ENCODE results near the gene IFT88. TPM values are rescaled to one million over a fixed set of nuclear protein-coding genes. Genes with fewer than 3 reads are reported as not detected.

The IFT88 gene
- total and polyA plus RNA-seq, 2 of the 8 experiments (the other 6 are each of a cell fraction or from before 2014, with no cell fraction given), result 1.7 to 5.8 TPM

GRCh38 chr13:20585371-20585770, 18.4 kb downstream of the IFT88 start:
- Histone ChIP-seq H3K27me3 (replicated peaks in 1 of 4; ENCODE audit: control insufficient read depth in 3 of 4, extremely low read depth in 1 of 4, insufficient read depth in 3 of 4, low read length in 3 of 4) (peaks cover 0 to 1% (median 0%) of the 10 kb centered on the region in 4 experiments; a peak in 1 of 7 replicates), H3K23me2 (ENCODE audit: low read depth, low read length) (no peaks in the 10 kb centered on the region; the same call in 1 of the 2 replicates), H4K8ac (ENCODE audit: extremely low read depth, insufficient read depth, low read length) (no peak overlapping the region), H2AFZ (ENCODE audit: low read length) (no peak overlapping the region), H3K14ac (ENCODE audit: insufficient read length) (no peak overlapping the region), H2BK5ac (ENCODE audit: low read depth, low read length) (no peak overlapping the region), H2BK15ac (ENCODE audit: low read length) (no peak overlapping the region), H2BK120ac (replicated peaks; ENCODE audit: low read depth, low read length) (no peak overlapping the region), H3K23ac (ENCODE audit: insufficient read length) (no peak overlapping the region), H4K91ac (replicated peaks; ENCODE audit: insufficient read length, low read length) (no peak overlapping the region), H3K79me2 (ENCODE audit: control insufficient read depth in 1 of 2, insufficient read depth in 2 of 2, low read length in 2 of 2) (no peaks in the 10 kb centered on the region), H3K18ac (ENCODE audit: extremely low read depth, low read length) (no peak overlapping the region), H3K4ac (replicated peaks; ENCODE audit: insufficient read length, low read depth, low read length) (no peak overlapping the region), H3K56ac (replicated peaks; ENCODE audit: insufficient read length, low read depth, low read length) (no peak overlapping the region), H2AK5ac (ENCODE audit: low read depth, low read length) (no peak overlapping the region), H3K9ac (replicated peaks in 1 of 4; ENCODE audit: extremely low read depth in 1 of 4, low read depth in 3 of 4, low read length in 3 of 4) (no peak overlapping the region), H3K4me2 (ENCODE audit: insufficient read depth in 1 of 2, low read depth in 2 of 2, low read length in 2 of 2) (no peak overlapping the region), H3K36me3 (ENCODE audit: control insufficient read depth in 2 of 4, insufficient read depth in 4 of 4, low read length in 3 of 4) (peaks cover 0 to 8% (median 2%) of the 10 kb centered on the region in 4 experiments; a peak in 2 of 8 replicates), H3K79me1 (ENCODE audit: low read depth, low read length) (no peaks in the 10 kb centered on the region), H3K4me3 (ENCODE audit: extremely low read depth in 1 of 4, insufficient read depth in 2 of 4, low read depth in 3 of 4, low read length in 4 of 4) (no peak overlapping the region), H3K9me3 (ENCODE audit: insufficient read depth in 2 of 2, low read depth in 1 of 2, low read length in 1 of 2) (no peaks in the 10 kb centered on the region; a peak in 1 of 4 replicates), H3K4me1 (replicated peaks in 1 of 4; ENCODE audit: control insufficient read depth in 3 of 4, insufficient read depth in 4 of 4, low read length in 3 of 4) (no peaks in the 10 kb centered on the region), H3K27ac (ENCODE audit: low read depth, low read length) (no peak overlapping the region), H2BK12ac (ENCODE audit: low read depth, low read length) (no peak overlapping the region), H4K20me1 (replicated peaks in 1 of 2; ENCODE audit: control insufficient read depth in 1 of 2, insufficient read depth in 2 of 2, low read length in 2 of 2) (no peaks in the 10 kb centered on the region), H4K5ac (ENCODE audit: insufficient read length, low read depth, low read length) (no peak overlapping the region), H2BK20ac (ENCODE audit: low read length) (no peak overlapping the region)
- FAIRE-seq (no peak), DNase-seq (ENCODE audit: low read depth in 1 of 2, low spot score in 2 of 2) (no peak)
- no peak for TF ChIP-seq TCF12 (IDR thresholded peaks at IDR 0.05; ENCODE audit: low read depth, low read length)
- TF ChIP-seq YY1 (IDR thresholded peaks at IDR 0.05; ENCODE audit: low read depth, low read length), result no peak
- no peak for TF ChIP-seq FOSL1 (IDR thresholded peaks at IDR 0.05; ENCODE audit: insufficient read depth, low read depth, low read length)
- no peak for TF ChIP-seq SIN3A (conservative IDR thresholded peaks at IDR 0.05 in 1 of 2, IDR thresholded peaks at IDR 0.05 in 1 of 2; ENCODE audit: low read depth in 1 of 2, low read length in 2 of 2)
- no peak for TF ChIP-seq TBP (IDR thresholded peaks at IDR 0.05; ENCODE audit: low read depth, low read length)
- TF ChIP-seq TAF7 (optimal IDR thresholded peaks at IDR 0.05; ENCODE audit: borderline replicate concordance, low read depth, low read length), result no peak
- TF ChIP-seq EZH2 (IDR thresholded peaks at IDR 0.05; ENCODE audit: low read depth, low read length, severe bottlenecking), result no peak
- no peak for TF ChIP-seq ASH2L (IDR thresholded peaks at IDR 0.05; ENCODE audit: low read length)
- TF ChIP-seq HDAC2 (IDR thresholded peaks at IDR 0.05; ENCODE audit: borderline replicate concordance in 1 of 2, low read depth in 2 of 2, low read length in 2 of 2), result no peak
- no peak for TF ChIP-seq JUND (IDR thresholded peaks at IDR 0.05; ENCODE audit: low read length)
- no peak for TF ChIP-seq GTF2F1 (IDR thresholded peaks at IDR 0.05; ENCODE audit: borderline replicate concordance, low read depth, low read length)
- no peak for TF ChIP-seq SP1 (IDR thresholded peaks at IDR 0.05; ENCODE audit: low read depth, low read length)
- CTCF ChIA-PET (ENCODE audit: partially characterized antibody), result interaction anchor here (1.1 kb wide), 1 partner anchor 12 kb away, joined by 5 read pairs; no protein-coding TSS in a partner anchor
- 92% methylated on average over 2 of the region's 2 CpGs; no CpG with 5 or more reads in 1 of the 2 experiments for WGBS, 2 experiments (ENCODE audit: extremely low coverage in 1 of 2, insufficient coverage in 1 of 2, insufficient read length in 1 of 2, insufficient replicate concordance in 2 of 2, low coverage in 1 of 2, low lambda C conversion rate in 2 of 2, missing lambda C conversion rate in 1 of 2)
- POLR2A ChIA-PET (ENCODE audit: partially characterized antibody), result no interaction called here

Measured in H1 (cell line).